Stomach (tissue), 4 donors: ENCODE results near the gene NUBPL.

Experiments used
- CTCF ChIP-seq, 7 experiments: fragments of 450-650 bp in 4 of 7; fragments of 200-600 bp in 3 of 7; sonication (generic) in 3 of 7; IDR thresholded peaks; one replicate each; pipeline ENCODE4 v1.5.1; 2016 to 2019; ENCODE audit warnings: antibody characterized with exemption in 7 of 7, control low read depth in 2 of 7, mild to moderate bottlenecking in 1 of 7
- EP300 ChIP-seq: sonication (generic); formaldehyde crosslinking; IDR thresholded peaks from one replicate; pipeline ENCODE4 v1.6.1; 2017; ENCODE audit warnings: antibody characterized with exemption
- POLR2A ChIP-seq, 4 donors: fragments of 450-650 bp; IDR thresholded peaks; one replicate each; pipeline ENCODE4 v1.6.1; 2016; ENCODE audit warnings: antibody characterized with exemption in 4 of 4, control low read depth in 2 of 4, mild to moderate bottlenecking in 1 of 4, moderate library complexity in 1 of 4
- POLR2AphosphoS5 ChIP-seq, 3 donors: sonication (generic); formaldehyde crosslinking; IDR thresholded peaks; one replicate each; pipeline ENCODE4 v1.6.1; 2016; ENCODE audit warnings: antibody characterized with exemption in 3 of 3

- TF ChIP-seq CTCF (IDR thresholded peaks at IDR 0.05) (no peak), EP300 (no peak), POLR2A (IDR thresholded peaks at IDR 0.05) (no peak), POLR2AphosphoS5 (IDR thresholded peaks at IDR 0.05) (no peak)
Observed at GRCh38 chr14:31717294-31718085, 156.3 kb downstream of the NUBPL start.
